Neutrophil (primary cell): ENCODE measurements around the gene AGPS.

Experiments used
- H3K27ac ChIP-seq: fragments of 200-600 bp; sonication (generic); 2 replicates; pipeline ENCODE4 v1.5.1; 2016; ENCODE audit warnings: mild to moderate bottlenecking, moderate library complexity
- H3K27me3 ChIP-seq: fragments of 200-600 bp; sonication (generic); 2 replicates; pipeline ENCODE4 v1.6.0; 2016; ENCODE audit warnings: mild to moderate bottlenecking
- H3K36me3 ChIP-seq: fragments of 200-600 bp; sonication (generic); 2 replicates; pipeline ENCODE4 v1.5.1; 2017
- H3K4me1 ChIP-seq, 2 experiments: fragments of 200-600 bp in 1 of 2; sonication (generic) in 1 of 2; 1 replicate in 1 of 2; 2 replicates in 1 of 2; pipeline versions ENCODE4 v1.5.1 to v1.6.1; 2013 to 2016; ENCODE audit warnings: low read depth in 1 of 2, low read length in 1 of 2, mild to moderate bottlenecking in 1 of 2, moderate library complexity in 1 of 2; ENCODE audit not compliant: control insufficient read depth in 1 of 2, insufficient read depth in 1 of 2
- H3K4me3 ChIP-seq, 2 experiments: fragments of 200-600 bp in 1 of 2; sonication (generic) in 1 of 2; 1 replicate in 1 of 2; 2 replicates in 1 of 2; pipeline ENCODE4 v1.5.1; 2013 to 2016; ENCODE audit warnings: low read depth in 1 of 2, low read length in 1 of 2, mild to moderate bottlenecking in 1 of 2, moderate library complexity in 1 of 2
- H3K9me3 ChIP-seq: fragments of 200-600 bp; sonication (generic); 2 replicates; pipeline ENCODE4 v1.5.1; 2016
- CTCF ChIP-seq: fragments of 200-600 bp; sonication (generic); IDR thresholded peaks from 2 replicates; pipeline ENCODE4 v1.5.1; 2016; ENCODE audit warnings: antibody characterized with exemption

Gene AGPS

GRCh38 chr2:177392373-177393202, at the start of gene AGPS:
TSS of gene AGPS (plus strand) at chr2:177392773. CDS start at chr2:177392790, 17 bp downstream.
- no peaks in the 10 kb centered on the region for H3K9me3 ChIP-seq
- no peaks in the 10 kb centered on the region for H3K27me3 ChIP-seq
- peak within 1 kb of the TSS; percentile 77 to 79 for H3K4me3 ChIP-seq
- no peaks in the 10 kb centered on the region for H3K36me3 ChIP-seq
- H3K27ac ChIP-seq = peak within 1 kb of the TSS; percentile 81
- H3K4me1 ChIP-seq = peaks cover 54 to 58% of the 10 kb centered on the region in 2 experiments
- TF ChIP-seq CTCF = peak; percentile 71

- no peaks in the 10 kb centered on the region for H3K36me3 ChIP-seq
- H3K4me3 ChIP-seq = no peak overlapping the region
- TF ChIP-seq CTCF = no peak
- H3K27me3 ChIP-seq = no peaks in the 10 kb centered on the region
- no peaks in the 10 kb centered on the region for H3K9me3 ChIP-seq
- peaks cover 8 to 10% of the 10 kb centered on the region in 2 experiments for H3K4me1 ChIP-seq
- H3K27ac ChIP-seq = no peak overlapping the region
Measured at GRCh38 chr2:177343773-177344172, 48.8 kb upstream of the AGPS start.

- Histone ChIP-seq H3K4me3 (no peak overlapping the region), H3K27ac (no peak overlapping the region), H3K9me3 (no peaks in the 10 kb centered on the region), H3K36me3 (no peaks in the 10 kb centered on the region), H3K4me1 (peaks cover 13 to 16% of the 10 kb centered on the region in 2 experiments), H3K27me3 (no peaks in the 10 kb centered on the region)
- no peak for TF ChIP-seq CTCF
Measured at GRCh38 chr2:177344316-177344715, 48.3 kb upstream of the AGPS start.

GRCh38 chr2:177346192-177346591, 46.4 kb upstream of the AGPS start:
- H3K4me3 ChIP-seq = no peak overlapping the region
- H3K9me3 ChIP-seq = no peaks in the 10 kb centered on the region
- peaks cover 32 to 33% of the 10 kb centered on the region in 2 experiments for H3K4me1 ChIP-seq
- no peak overlapping the region for H3K27ac ChIP-seq
- no peaks in the 10 kb centered on the region for H3K36me3 ChIP-seq
- no peak for TF ChIP-seq CTCF
- H3K27me3 ChIP-seq = no peaks in the 10 kb centered on the region

GRCh38 chr2:177347570-177347969, 45.0 kb upstream of the AGPS start:
- Histone ChIP-seq H3K4me3 (no peak overlapping the region), H3K9me3 (no peaks in the 10 kb centered on the region), H3K36me3 (no peaks in the 10 kb centered on the region), H3K27me3 (no peaks in the 10 kb centered on the region), H3K4me1 (peaks cover 45% of the 10 kb centered on the region in 2 experiments), H3K27ac (no peak overlapping the region)
- no peak for TF ChIP-seq CTCF
